8988T (cell line): Measurements from ENCODE around the gene RAB44.

Source experiments
- DNase-seq: peaks from one replicate; pipeline ENCODE4 v3.0.0; 2011

Gene RAB44

DNA sequence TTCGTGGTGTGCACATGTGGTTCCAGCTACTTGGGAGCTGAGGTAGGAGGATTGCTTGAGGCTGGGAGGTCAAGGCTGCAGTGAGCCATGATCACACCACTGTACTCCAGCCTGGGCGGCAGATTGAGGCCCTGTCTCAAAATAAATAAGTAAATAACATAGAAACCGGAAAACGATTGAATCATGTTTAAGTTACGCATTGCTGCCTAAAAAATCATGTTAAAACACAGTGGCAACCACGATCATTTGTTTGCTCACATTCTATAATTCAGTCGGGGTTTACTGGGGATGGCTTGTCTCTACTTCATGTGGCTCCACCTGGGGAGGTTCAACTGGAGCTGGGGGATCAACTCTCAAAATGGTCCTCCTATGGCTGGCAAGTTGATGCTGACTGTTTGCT lies 27.4 kb upstream of the RAB44 start:
- no peak for DNase-seq

DNA sequence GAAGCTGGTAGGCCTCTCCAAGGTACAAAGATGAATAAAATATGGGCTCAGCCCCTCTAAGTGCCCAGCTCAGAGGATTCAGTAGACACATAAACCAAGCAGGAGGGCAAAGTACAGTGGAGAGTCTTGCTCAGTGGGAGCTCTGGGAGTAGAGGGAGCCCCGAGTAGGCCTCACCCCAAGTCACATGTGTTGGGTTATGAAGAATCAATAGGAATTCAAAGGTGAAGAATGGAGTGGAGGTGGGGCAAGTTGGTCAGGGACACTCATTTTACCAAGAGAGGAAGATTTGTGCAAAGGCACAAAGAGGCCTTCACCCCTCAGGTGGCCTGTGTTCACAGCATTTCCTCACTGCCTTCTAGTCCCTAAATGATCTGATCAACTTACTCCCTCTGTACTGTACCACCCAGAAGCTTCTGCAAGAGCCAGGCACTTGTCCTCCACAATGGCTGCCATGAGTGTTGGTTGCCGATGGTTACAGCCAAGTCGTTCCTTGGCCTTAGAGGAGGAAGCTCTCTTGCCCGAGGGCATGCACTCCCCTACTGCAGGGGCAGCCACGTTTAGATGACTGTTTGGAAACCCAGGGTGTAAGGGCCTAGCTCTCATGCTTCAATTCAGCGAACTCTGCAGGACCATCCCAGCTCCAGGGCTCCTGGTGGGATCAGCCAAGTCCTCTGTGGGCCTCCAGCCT lies 25.8 kb upstream of the RAB44 start:
- no peak for DNase-seq

DNA sequence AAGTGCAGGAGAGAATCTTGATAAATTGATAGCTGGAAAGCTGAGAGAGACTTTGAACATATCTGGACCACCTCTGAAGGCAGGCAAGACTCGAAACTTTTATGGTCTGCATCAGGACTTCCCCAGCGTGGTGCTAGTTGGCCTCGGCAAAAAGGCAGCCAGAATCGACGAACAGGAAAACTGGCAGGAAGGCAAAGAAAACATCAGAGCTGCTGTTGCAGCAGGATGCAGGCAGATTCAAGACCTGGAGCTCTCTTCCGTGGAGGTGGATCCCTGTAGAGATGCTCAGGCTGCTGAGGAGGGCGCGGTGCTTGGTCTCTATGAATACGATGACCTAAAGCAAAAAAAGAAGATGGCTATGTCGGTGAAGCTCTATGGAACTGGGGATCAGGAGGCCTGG lies 23.7 kb upstream of the RAB44 start:
- no peak for DNase-seq

DNA sequence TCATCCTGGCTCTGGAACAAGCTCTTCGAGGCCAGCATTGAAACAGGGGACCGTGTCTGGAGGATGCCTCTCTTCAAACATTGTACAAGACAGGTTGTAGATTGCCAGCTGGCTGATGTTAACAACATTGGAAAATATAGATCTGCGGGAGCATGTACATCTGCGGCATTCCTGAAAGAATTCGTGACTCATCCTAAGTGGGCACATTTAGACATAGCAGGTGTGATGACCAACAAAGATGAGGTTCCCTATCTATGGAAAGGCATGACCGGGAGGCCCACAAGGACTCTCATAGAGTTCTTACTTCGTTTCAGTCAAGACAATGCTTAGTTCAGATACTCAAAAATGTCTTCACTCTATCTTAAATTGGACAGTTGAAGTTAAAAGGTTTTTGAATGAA lies 22.7 kb upstream of the RAB44 start:
- no peak for DNase-seq

DNA sequence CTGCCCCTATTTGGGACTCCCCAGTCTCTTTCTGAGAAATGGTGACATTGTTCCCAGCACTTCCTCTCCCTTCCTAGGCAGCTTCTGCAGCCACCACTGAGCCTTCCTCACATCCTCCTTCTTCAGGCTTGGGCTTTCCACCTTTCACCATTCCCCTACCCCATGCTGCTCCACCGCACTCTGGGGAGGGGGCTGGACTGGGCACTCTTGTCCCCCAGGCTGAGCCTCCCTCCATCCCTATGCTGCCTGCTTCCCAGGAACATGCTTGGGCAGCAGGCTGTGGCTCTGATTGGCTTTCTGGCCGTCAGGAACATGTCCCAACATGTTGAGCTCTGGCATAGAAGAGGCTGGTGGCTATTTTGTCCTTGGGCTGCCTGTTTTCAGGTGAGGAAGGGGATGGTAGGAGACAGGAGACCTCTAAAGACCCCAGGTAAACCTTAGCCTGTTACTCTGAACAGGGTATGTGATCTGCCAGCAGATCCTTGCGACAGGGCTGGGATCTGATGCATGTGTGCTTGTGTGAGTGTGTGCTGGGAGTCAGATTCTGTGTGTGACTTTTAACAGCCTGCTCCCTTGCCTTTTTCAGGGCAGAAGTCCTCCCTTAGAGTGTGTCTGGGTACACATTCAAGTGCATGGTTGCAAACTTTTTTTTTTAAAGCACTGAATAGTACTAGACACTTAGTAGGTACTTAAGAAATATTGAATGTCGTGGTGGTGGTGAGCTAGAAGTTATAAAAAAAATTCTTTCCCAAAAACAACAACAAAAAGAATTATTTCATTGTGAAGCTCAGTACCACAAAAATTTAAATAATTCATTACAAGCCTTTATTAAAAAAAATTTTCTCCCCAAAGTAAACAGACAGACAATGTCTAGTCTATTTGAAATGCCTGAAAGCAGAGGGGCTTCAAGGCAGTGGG lies 21.2 kb upstream of the RAB44 start:
- DNase-seq, result no peak

DNA sequence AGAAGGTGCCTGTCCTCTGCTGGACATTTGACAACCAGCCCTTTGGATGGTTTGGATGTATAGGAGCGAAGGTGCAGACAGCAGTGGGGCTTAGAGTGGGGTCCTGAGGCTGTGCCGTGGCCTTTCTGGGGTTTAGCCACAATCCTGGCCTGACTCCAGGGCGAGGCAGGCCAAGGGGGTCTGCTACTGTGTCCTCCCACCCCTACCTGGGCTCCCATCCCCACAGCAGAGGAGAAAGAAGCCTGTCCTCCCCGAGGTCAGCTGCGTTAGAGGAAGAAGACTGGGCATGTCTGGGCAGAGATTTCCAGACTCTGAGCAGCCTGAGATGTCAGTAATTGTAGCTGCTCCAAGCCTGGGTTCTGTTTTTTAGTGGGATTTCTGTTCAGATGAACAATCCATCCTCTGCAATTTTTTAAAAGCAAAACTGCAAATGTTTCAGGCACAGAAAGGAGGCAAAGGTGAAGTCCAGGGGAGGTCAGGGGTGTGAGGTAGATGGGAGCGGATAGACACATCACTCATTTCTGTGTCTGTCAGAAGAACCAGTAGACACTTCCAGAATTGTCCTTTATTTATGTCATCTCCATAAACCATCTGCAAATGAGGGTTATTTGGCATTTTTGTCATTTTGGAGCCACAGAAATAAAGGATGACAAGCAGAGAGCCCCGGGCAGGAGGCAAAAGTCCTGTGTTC lies 20.4 kb upstream of the RAB44 start:
- DNase-seq, result no peak

DNA sequence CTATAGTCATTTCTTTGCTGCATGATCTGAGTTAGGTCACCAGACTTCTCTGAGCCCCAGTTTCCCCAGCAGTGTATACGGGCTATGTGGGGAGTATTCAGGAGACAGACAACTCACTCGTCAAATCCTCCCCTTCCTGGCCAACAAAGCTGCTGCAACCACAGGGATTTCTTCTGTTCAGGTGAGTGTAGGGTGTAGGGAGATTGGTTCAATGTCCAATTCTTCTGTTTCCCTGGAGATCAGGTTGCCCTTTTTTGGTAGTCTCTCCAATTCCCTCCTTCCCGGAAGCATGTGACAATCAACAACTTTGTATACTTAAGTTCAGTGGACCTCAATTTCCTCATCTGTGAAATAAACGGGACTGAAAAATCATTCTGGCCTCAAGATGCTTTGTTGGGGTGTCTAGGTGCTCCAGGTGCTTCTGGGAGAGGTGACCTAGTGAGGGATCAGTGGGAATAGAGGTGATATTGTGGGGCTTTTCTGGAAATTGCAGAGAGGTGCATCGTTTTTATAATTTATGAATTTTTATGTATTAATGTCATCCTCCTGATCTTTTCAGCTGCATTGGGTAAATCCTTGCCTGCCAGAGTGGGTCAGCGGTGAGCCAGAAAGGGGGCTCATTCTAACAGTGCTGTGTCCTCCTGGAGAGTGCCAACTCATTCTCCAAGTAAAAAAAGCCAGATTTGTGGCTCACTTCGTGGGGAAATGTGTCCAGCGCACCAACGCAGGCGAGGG lies 19.7 kb upstream of the RAB44 start:
- no peak for DNase-seq

DNA sequence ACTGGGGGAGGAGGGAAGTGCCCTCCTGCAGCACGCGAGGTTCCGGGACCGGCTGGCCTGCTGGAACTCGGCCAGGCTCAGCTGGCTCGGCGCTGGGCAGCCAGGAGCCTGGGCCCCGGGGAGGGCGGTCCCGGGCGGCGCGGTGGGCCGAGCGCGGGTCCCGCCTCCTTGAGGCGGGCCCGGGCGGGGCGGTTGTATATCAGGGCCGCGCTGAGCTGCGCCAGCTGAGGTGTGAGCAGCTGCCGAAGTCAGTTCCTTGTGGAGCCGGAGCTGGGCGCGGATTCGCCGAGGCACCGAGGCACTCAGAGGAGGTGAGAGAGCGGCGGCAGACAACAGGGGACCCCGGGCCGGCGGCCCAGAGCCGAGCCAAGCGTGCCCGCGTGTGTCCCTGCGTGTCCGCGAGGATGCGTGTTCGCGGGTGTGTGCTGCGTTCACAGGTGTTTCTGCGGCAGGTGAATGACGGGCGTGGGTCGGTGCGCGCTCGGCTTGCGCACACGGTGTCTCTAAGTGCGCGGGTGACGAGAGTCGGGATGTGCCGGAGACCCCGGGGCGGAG lies 19.1 kb upstream of the RAB44 start, which contains the start of gene CDKN1A:
TSS of gene CDKN1A (plus strand) at position 227 of the 555 bp plus-strand sequence. CDS start 5,388 bp downstream, outside the sequence.
- DNase-seq, result peak; percentile 78

DNA sequence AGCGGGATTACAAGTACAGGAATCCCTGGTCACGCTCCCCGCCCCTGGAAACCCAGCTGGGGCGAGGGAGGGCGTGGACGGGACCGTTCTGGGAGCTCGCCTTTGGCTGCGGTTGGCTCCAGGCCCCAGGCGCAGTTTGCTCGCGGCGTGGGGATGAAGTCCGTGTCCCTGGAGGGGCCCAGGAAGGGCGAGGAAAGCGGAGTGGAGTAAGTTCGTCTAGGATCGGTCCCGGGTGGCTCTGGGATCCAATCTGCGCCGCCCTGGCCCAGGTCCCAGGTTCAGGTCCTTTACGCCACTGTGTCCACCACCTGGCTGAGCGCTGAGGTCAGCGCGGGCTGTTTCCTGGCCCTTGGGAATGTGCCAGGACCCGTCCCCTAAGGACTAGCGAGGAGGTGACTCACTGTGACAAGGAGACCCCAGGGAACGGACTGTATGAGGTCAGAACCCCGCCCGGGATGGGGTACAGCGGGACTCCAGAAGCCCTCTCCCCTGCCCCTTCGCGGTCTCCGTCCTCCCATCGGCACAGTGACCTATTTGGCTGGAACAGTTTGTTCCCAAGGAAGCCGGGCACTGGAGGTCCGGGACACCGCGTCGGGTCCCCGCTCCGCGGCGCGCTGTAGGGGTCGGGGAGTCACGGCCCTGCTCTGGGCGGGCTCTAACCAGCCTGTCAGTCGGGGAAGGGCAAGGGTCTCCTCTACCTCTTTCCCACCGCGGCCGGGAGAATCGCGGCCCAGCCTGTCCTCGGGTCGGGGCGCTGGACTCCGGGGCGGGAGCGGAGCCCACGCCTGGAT lies 18.4 kb upstream of the RAB44 start:
- no peak for DNase-seq

DNA sequence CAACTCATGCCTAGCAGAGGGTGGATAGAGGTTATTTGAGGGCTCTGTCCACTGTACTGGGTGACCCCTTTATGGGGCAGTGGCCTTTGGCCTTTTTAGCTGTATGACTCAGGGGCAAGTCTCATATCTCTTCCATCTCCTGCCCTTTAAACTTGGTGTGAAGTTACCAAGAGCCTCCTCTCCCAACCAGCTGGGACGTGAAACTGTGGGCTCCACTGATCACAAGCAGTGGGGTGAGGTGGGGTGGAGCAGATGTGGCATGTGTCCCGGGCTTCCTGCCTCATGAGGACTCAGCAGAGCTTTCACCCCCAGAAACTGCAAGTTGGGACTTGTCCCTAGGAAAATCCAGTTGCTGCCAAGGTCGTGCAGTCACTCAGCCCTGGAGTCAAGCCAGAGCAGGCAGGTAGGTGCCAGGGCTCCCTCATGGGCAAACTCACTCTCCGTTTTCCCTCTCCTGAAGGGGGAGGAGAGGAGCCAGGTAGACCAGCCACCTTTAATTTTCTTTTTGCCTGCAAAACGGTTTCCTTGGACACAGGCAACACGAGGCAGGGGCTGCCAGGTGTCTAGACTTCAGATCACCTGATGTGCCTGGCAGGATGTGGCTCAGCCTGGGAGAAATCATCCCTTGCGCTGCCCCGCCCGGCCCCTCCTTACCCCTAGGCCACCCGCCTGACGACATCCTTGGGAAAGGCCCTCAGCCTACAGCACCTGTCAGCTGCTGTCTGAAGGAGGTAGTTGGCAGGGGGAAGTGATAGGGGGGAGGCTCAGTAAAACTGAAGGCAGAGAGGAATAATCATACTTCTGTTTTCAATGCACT lies 15.1 kb upstream of the RAB44 start:
- no peak for DNase-seq

DNA sequence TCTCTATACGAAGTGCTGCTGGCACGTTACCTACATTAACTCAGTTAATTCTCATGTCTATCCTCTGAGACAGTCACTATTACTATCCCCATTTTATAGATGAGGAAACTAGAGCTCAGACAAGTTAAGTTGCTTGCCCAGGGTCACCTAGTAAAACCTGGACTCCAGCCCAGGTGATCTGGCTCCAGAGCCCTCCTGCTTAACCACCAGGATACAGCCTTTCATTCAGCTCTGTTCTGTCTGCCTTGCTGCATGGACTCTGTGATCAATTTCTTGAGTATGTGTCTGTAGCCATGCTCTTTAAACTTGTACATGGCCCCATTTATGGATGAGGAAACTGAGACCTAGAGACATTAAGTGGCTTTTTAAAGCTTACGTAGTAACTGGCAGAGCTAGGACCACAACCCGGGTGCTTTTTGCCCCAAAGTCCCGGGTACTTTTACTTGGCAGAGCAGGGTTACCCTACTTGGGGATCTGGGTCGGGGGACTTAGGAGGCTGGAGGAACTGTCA lies 14.4 kb upstream of the RAB44 start:
- DNase-seq, result no peak

DNA sequence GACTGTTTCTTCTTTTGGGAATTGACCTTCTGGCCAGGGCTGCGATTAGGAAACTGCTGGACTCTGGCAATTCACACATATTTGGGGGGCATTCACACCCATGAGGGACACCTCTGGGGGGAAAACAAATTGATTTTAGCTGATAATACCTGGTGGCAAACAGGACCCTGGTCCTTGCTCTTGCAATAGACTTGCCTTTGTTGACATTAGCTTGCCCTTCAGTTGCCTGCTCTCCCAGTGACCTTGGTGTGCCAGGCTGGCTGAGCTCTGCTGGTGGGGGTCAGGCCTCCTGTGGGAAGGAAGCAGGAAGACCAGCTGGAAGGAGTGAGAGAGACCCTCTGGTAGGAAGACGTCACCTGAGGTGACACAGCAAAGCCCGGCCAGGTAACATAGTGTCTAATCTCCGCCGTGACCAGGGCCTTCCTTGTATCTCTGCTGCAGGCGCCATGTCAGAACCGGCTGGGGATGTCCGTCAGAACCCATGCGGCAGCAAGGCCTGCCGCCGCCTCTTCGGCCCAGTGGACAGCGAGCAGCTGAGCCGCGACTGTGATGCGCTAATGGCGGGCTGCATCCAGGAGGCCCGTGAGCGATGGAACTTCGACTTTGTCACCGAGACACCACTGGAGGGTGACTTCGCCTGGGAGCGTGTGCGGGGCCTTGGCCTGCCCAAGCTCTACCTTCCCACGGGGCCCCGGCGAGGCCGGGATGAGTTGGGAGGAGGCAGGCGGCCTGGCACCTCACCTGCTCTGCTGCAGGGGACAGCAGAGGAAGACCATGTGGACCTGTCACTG lies 13.8 kb upstream of the RAB44 start:
- no peak for DNase-seq

DNA sequence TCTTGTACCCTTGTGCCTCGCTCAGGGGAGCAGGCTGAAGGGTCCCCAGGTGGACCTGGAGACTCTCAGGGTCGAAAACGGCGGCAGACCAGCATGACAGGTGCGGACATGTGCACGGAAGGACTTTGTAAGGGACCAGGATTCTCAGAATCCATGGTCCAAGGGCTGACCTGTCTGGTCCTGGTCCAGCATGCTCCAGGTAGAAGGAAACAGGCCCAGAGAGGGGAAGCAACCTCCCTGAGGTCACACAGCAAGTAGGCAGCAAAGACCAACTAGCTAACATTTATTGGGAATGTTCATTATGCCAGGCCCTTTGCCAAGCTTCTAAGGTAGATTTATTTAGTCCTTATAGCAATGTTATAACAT lies 13.2 kb upstream of the RAB44 start:
- no peak for DNase-seq

DNA sequence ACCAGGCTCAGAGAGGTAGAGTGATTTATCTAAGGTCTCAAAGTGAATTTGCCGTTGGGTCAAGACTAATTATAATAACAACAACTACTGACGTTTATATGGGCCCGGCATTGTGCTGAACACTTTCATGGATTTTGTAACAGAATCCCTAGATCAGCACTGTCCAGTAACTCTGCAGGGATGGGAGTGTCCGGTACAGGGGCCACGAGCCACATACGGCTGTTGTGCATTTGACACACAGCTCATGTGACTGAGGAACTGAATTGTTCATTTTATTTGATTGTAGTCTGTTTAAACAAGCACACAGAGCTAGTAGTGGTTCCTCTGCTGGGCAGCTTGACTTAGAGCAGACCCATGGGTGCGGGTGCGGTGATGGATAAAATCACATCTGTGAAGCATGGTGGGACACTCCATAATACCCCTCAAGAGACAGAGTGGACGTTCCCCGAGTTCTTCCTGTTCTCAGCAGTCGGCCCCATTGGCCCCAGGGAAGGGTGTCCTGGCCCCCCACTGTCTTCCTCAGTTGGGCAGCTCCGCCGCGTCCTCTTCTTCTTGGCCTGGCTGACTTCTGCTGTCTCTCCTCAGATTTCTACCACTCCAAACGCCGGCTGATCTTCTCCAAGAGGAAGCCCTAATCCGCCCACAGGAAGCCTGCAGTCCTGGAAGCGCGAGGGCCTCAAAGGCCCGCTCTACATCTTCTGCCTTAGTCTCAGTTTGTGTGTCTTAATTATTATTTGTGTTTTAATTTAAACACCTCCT lies 12.3 kb upstream of the RAB44 start:
- DNase-seq, result no peak

DNA sequence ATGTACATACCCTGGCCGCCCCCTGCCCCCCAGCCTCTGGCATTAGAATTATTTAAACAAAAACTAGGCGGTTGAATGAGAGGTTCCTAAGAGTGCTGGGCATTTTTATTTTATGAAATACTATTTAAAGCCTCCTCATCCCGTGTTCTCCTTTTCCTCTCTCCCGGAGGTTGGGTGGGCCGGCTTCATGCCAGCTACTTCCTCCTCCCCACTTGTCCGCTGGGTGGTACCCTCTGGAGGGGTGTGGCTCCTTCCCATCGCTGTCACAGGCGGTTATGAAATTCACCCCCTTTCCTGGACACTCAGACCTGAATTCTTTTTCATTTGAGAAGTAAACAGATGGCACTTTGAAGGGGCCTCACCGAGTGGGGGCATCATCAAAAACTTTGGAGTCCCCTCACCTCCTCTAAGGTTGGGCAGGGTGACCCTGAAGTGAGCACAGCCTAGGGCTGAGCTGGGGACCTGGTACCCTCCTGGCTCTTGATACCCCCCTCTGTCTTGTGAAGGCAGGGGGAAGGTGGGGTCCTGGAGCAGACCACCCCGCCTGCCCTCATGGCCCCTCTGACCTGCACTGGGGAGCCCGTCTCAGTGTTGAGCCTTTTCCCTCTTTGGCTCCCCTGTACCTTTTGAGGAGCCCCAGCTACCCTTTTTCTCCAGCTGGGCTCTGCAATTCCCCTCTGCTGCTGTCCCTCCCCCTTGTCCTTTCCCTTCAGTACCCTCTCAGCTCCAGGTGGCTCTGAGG lies 11.5 kb upstream of the RAB44 start:
- DNase-seq, result no peak

DNA sequence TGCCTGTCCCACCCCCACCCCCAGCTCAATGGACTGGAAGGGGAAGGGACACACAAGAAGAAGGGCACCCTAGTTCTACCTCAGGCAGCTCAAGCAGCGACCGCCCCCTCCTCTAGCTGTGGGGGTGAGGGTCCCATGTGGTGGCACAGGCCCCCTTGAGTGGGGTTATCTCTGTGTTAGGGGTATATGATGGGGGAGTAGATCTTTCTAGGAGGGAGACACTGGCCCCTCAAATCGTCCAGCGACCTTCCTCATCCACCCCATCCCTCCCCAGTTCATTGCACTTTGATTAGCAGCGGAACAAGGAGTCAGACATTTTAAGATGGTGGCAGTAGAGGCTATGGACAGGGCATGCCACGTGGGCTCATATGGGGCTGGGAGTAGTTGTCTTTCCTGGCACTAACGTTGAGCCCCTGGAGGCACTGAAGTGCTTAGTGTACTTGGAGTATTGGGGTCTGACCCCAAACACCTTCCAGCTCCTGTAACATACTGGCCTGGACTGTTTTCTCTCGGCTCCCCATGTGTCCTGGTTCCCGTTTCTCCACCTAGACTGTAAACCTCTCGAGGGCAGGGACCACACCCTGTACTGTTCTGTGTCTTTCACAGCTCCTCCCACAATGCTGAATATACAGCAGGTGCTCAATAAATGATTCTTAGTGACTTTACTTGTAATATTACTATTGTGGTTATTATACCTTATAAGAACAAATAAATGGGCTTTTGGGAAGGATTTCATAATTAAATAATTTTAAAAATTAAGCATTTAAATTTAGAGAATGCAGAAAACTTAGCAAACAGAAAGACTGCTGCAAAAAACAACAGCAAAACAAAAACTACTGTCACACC lies 10.7 kb upstream of the RAB44 start:
- DNase-seq, result no peak

DNA sequence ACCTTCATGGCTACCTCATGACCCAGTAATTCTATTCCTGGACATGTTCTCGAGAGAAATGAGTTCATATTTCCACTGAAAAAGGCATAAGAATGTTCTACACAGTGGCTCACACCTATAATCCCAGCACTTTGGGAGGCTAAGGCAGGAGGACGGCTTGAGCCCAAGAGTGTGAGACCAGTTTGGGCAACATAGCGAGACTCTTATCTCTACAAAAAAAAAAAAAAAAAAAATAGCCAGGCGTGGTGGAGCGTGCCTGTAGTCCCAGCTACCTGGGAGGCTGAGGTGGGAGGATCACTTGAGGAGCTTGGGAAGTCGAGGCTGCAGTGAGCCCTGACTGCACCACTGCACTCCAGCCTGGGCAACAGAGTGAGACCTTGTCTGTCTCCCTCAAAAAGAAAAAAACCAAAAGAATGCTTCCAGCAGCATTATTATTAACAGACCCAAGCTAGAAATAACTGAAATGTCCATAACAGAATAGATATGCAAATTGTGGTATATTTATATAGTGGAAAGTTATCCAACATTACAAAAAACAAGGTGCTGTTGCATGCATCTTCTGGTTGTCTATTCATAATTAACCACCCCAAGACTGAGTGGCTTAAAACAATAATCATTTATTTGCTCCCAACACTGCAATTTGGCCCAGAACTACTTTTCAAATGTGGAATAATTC lies 9.4 kb upstream of the RAB44 start:
- DNase-seq, result no peak
